Ectodermal cell (in vitro differentiated cells): ENCODE measurements around the gene LMCD1.
A peak's percentile ranks its signal among the peaks of the same experiment; 100 is the strongest.

Experiments
- H3K27ac ChIP-seq: 2 replicates; pipeline ENCODE4 v1.7.0; 2013; ENCODE audit warnings: mild to moderate bottlenecking, low read depth, low read length; ENCODE audit not compliant: insufficient read depth, poor library complexity, severe bottlenecking
- H3K27me3 ChIP-seq: 2 replicates; pipeline ENCODE4 v1.7.0; 2013; ENCODE audit warnings: mild to moderate bottlenecking, low read length; ENCODE audit not compliant: insufficient read depth, control insufficient read depth, poor library complexity, severe bottlenecking
- H3K36me3 ChIP-seq: one replicate; pipeline ENCODE4 v1.7.0; 2013; ENCODE audit warnings: low read length; ENCODE audit not compliant: control insufficient read depth, insufficient read depth
- H3K4me1 ChIP-seq: one replicate; pipeline ENCODE4 v1.7.0; 2013; ENCODE audit warnings: low read length; ENCODE audit not compliant: control insufficient read depth, insufficient read depth
- H3K4me3 ChIP-seq: 2 replicates; pipeline ENCODE4 v1.7.0; 2013; ENCODE audit warnings: low read depth, low read length, control low read depth; ENCODE audit not compliant: insufficient read depth
- H3K9me3 ChIP-seq: 2 replicates; pipeline ENCODE4 v1.7.0; 2013; ENCODE audit warnings: mild to moderate bottlenecking, low read length, moderate library complexity; ENCODE audit not compliant: control insufficient read depth
- WGBS, 2 experiments: methylation state at CpG; one replicate each; pipeline ENCODE4 v1.1.7; 2013; ENCODE audit warnings: missing lambda C conversion rate in 2 of 2; 5-methylcytosine and 5-hydroxymethylcytosine counted together

Gene LMCD1

DNA sequence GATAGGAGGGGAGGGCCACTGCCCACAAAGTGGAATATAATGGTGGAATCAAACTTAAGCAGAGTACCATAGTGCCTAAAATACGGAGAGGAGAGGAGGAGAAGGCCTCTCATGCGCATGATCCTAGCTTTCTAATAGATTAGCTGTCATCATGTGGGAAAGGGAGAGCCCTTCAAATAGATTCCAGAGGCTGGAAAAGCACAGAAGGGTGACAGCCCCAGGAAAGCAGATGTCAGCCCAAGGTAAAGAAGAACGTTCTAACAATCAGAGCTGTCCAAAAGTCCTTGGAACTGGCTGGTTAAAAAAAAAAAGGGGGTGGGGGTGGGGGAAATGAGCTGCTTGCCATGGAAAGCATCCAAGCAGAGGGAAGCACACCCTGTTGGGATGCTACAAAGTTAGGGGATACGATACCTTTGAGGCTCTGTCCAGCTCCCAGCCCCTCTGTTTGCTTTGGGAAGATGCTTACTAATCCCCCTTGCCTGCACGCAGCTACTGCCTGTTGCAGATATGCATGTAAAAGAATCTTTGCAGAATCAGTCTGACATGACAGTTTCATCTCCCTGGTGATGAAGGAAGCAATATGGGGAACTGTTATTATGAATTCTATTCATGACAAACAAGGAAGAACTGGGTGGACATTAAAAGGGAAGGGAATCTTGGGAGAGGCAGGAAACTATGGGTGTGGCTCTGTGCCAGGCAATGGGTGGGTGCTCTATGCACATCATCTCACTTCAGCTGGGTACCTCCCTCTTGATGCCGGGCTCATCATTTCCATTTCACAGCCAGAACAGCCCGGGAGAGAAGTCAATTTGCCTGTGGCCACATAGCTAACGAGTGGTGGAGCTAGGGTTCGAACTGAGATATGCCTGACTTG lies 10.1 kb upstream of the LMCD1 start:
- Histone ChIP-seq H3K36me3 (no peaks in the 10 kb centered on the region), H3K9me3 (no peaks in the 10 kb centered on the region), H3K27me3 (no peaks in the 10 kb centered on the region), H3K27ac (no peak overlapping the region), H3K4me3 (no peak overlapping the region), H3K4me1 (peaks cover 23% of the 10 kb centered on the region)
- 88 to 90% methylated on average over 9 of the region's 9 CpGs for WGBS, 2 experiments

DNA sequence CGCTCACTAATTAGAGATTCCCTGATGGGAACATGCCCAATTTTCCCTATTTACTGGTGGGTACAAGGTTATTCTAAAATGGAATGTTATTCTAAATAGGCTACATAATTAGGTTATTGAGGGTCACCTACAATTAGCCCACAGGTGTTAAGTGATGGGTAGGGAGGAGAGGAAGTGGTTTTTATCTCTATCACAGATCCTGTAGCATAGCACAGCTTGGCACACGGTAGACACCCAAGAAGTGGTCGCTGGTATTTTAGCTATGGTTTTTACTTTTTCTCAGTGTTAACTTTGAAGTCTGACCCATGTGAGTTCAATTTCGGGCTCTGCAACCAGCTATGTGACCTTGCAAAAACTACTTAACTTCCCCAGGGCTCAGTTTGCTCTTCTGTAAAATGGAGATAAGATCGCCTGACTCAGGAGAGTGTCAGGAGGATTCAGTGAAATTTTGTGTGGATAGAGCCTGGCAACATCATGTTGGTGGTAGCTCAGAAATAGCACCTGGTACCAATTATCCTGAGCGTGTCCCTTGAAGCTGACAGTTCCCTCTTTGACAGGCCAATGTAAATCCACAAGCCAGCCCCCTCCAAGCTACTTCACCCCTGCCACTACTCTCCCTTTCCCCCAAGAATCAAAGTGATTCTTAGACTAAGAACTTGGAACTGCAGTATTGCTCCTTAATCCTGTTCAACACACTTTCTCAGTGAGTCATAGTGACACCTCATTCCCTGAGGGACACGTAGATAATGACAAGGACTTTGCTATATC lies 8.7 kb upstream of the LMCD1 start:
- no peak overlapping the region for H3K4me3 ChIP-seq
- no peaks in the 10 kb centered on the region for H3K27me3 ChIP-seq
- H3K36me3 ChIP-seq: no peaks in the 10 kb centered on the region
- H3K9me3 ChIP-seq: no peaks in the 10 kb centered on the region
- H3K4me1 ChIP-seq: peaks cover 23% of the 10 kb centered on the region
- WGBS, 2 experiments: 90 to 92% methylated on average over 6 to 7 of the region's 7 CpGs
- no peak overlapping the region for H3K27ac ChIP-seq

DNA sequence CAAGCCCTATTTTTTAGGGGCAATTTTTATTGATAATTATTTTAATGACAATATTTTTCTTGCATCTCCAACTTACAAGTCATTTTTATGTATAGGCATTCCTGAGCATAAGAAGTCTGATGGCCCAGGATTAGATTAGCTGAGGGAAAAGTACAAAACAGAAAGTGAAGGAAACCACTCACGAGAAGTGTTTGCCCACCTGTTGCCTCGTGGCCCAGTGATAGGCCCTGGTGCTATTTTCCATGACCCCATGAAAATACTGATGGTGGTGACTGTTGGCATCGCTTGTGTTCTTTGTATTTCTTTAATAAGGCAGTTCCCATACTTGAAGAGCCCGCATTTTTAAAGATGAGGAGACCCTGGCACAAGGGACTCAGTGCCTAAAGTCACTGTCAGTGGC lies 7.9 kb upstream of the LMCD1 start:
- Histone ChIP-seq H3K36me3 (no peaks in the 10 kb centered on the region), H3K4me1 (peaks cover 27% of the 10 kb centered on the region), H3K4me3 (no peak overlapping the region), H3K27ac (no peak overlapping the region), H3K9me3 (no peaks in the 10 kb centered on the region), H3K27me3 (no peaks in the 10 kb centered on the region)
- 90 to 96% methylated on average over 4 of the region's 4 CpGs for WGBS, 2 experiments

DNA sequence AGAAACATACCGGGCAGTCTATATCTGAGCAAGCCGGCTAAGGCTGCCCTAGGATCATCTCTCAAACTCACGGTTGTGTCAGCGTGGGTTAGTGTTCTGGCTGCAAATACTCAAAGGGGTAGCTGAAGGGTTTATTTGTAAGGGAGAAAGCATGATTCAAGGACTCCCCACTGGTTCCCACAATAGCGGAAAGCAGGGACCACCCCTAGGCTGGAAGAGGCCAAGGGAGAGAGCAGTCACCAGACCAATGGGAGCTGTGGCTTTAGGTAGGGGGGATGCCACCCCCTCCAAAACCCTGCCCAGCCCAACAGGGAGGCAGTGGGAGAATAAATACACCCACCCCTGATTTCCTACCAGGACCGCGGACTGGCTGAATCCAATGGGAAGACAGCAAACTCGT lies 7.3 kb upstream of the LMCD1 start:
- 39 to 40% methylated on average over 8 of the region's 8 CpGs for WGBS, 2 experiments

DNA sequence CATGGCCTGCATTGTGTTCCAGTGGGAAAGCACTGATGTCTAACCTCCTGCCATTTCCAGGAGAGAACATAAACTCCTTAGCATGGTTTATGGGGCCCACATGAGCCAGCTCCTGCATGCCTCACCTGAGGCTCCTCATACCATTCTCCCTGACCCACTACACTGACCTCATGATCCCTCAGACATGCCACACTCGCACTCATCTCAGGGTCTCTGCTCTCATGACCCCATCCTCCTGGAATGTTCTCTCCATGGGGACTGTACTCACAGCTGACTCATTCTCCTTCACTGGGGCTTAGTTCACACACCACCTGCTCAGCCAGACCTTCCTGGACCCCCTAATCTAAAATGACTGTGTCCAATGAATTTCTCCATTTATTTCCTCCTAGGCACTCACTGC lies 4.0 kb upstream of the LMCD1 start:
- Histone ChIP-seq H3K27me3 (no peaks in the 10 kb centered on the region), H3K9me3 (no peaks in the 10 kb centered on the region), H3K4me1 (peaks cover 39% of the 10 kb centered on the region), H3K27ac (no peak overlapping the region), H3K4me3 (no peak overlapping the region), H3K36me3 (no peaks in the 10 kb centered on the region)
- WGBS, 2 experiments: 92 to 95% methylated on average over 1 of the region's 1 CpG

More for the DNA sequence above, 7.3 kb upstream of the LMCD1 start:
- H3K4me1 ChIP-seq: peaks cover 33% of the 10 kb centered on the region
- no peak overlapping the region for H3K4me3 ChIP-seq
- no peaks in the 10 kb centered on the region for H3K36me3 ChIP-seq
- no peaks in the 10 kb centered on the region for H3K27me3 ChIP-seq
- H3K9me3 ChIP-seq: no peaks in the 10 kb centered on the region
- no peak overlapping the region for H3K27ac ChIP-seq

DNA sequence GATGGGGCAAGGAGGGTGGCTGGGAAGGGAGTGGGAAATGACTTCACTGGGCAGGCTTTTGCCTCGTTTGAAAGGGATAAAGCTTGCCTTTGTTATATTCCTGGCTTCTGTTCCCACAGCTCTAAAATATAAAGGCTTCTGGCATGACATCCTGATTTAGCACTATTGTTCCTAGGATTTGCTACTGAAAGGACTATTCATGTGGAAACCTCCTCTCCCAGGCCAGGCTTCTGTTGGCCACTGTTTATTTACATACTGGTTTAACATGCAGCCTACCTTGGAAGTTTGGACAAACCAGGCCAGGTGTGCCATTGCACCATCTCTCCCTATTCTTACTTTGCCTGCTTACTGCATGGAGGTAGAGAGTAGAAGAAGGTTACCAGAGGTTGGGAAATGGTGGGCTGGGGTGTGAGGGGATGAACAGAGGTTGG lies 2.4 kb upstream of the LMCD1 start:
- H3K4me1 ChIP-seq: peaks cover 35% of the 10 kb centered on the region
- no peaks in the 10 kb centered on the region for H3K9me3 ChIP-seq
- no peaks in the 10 kb centered on the region for H3K27me3 ChIP-seq
- H3K27ac ChIP-seq: peak overlapping the region; percentile 82
- no peak overlapping the region for H3K4me3 ChIP-seq
- WGBS, 2 experiments: 0% methylated on average over 1 of the region's 1 CpG
- H3K36me3 ChIP-seq: no peaks in the 10 kb centered on the region

DNA sequence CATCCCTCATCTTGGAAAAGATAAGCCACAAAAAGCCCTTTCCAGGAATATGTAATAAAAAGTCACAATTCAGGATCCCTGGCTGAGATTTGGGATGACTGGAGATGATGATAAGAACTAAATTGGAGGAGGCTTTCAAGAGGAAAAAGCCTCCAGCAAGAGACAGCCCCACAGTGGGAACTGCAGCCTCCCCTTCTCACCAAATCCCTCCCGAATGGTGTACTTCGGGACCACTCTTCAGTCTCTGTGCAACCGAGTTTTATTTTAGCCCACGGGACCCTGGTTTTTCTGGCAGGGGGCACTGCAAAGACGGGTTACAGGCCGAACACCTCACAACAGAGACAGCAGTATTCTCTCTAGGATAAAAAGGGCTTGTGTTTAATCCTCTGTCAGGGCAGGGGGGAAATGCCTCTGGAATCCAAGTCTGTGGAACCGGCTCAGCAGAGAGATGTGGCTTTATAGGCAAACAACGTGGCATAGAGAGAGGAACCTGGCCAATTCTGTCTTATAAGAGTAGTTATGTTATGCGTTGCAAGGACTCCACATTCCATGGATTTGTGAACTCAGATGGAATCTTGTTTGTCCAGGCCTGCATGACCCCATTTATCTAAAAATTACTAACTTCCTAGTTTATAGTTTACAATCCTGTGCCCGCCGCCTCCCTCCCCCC lies 1.2 kb upstream of the LMCD1 start:
- H3K27me3 ChIP-seq: no peaks in the 10 kb centered on the region
- H3K4me1 ChIP-seq: peaks cover 35% of the 10 kb centered on the region
- 32 to 37% methylated on average over 9 to 11 of the region's 11 CpGs for WGBS, 2 experiments
- H3K36me3 ChIP-seq: no peaks in the 10 kb centered on the region
- H3K4me3 ChIP-seq: no peak overlapping the region
- peak overlapping the region; percentile 67 for H3K27ac ChIP-seq
- no peaks in the 10 kb centered on the region for H3K9me3 ChIP-seq

DNA sequence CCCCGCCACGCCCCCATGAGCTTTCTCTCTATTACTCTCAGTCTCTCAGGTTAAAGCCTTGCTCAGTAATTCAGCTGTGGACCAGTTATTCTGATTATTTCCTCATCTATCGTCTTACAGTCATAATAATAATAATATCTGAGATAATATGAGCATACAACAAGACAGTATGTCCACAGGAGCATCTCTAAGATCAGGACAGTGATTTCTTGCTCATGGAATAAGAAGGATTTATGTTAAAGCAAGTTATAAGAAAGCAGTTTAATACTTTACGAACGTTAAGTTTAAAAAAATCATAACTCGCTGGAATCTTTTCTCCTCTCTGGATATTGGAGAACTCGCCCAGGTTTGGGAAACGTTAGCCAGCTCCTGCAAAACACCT lies 643 bp upstream of the LMCD1 start:
- WGBS, 2 experiments: 29 to 35% methylated on average over 5 of the region's 8 CpGs
- H3K27ac ChIP-seq: peak overlapping the region; percentile 70
- H3K27me3 ChIP-seq: no peaks in the 10 kb centered on the region
- H3K9me3 ChIP-seq: no peaks in the 10 kb centered on the region
- H3K4me3 ChIP-seq: peak overlapping the region; percentile 31
- peaks cover 35% of the 10 kb centered on the region for H3K4me1 ChIP-seq
- H3K36me3 ChIP-seq: no peaks in the 10 kb centered on the region

DNA sequence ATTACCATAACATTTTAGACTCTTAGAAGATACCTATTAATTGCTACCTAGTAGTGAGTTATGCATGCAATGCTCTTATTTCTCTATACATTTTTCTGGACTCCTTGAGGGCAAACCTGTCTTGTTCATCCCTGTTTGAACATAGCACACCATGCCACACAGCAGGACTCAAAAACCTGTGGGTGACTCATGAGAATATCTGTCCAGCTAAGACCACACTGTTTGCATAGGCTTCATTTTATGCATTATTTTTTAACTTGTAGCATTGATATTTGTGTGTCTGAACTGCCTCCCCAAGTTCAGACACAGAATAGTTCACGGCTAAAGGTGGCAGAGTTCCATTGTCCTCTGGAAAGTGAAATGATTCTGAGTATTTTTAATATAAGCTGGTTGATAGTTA lies 1.8 kb downstream of the LMCD1 start:
- H3K36me3 ChIP-seq: no peaks in the 10 kb centered on the region
- no peak overlapping the region for H3K27ac ChIP-seq
- no peaks in the 10 kb centered on the region for H3K27me3 ChIP-seq
- peaks cover 33% of the 10 kb centered on the region for H3K4me1 ChIP-seq
- H3K9me3 ChIP-seq: no peaks in the 10 kb centered on the region
- WGBS, 2 experiments: 100% methylated on average over 1 of the region's 1 CpG
- H3K4me3 ChIP-seq: no peak overlapping the region
